Karpas-422 (cell line): ENCODE results near the gene TXNDC11. TPM values are rescaled to one million over a fixed set of nuclear protein-coding genes. Genes with fewer than 3 reads are reported as not detected.

Source experiments
- DNase-seq: peaks from one replicate; pipeline ENCODE4 v3.0.0-alpha.2; 2015
- H2AFZ ChIP-seq: fragments of 200-600 bp; sonication (generic); 2 replicates; pipeline ENCODE4 v1.6.1; 2014; ENCODE audit warnings: antibody characterized with exemption, low read length, mixed read lengths
- H3K27ac ChIP-seq: fragments of 200-600 bp; sonication (generic); 2 replicates; pipeline ENCODE4 v1.5.1; 2014; ENCODE audit warnings: mild to moderate bottlenecking, low read length, moderate library complexity
- H3K27me3 ChIP-seq: fragments of 200-600 bp; sonication (generic); 2 replicates; pipeline ENCODE4 v1.6.1; 2014; ENCODE audit warnings: low read length, mixed read lengths
- H3K36me3 ChIP-seq: fragments of 200-600 bp; sonication (generic); 2 replicates; pipeline ENCODE4 v1.6.1; 2014; ENCODE audit warnings: low read length, mixed read lengths; ENCODE audit not compliant: insufficient read depth
- H3K4me1 ChIP-seq: fragments of 200-600 bp; sonication (generic); 2 replicates; pipeline ENCODE4 v1.6.1; 2014; ENCODE audit warnings: mild to moderate bottlenecking, low read length, mixed read lengths
- H3K4me2 ChIP-seq: fragments of 200-600 bp; sonication (generic); 2 replicates; pipeline ENCODE4 v1.6.1; 2014; ENCODE audit warnings: low read length, low read depth, mild to moderate bottlenecking; ENCODE audit not compliant: poor library complexity, severe bottlenecking
- H3K4me3 ChIP-seq: fragments of 200-600 bp; sonication (generic); 2 replicates; pipeline ENCODE4 v1.5.1; 2014; ENCODE audit warnings: mild to moderate bottlenecking, antibody characterized with exemption, low read length, mixed read lengths
- H3K79me2 ChIP-seq: fragments of 200-600 bp; sonication (generic); 2 replicates; pipeline ENCODE4 v1.6.1; 2014; ENCODE audit warnings: mild to moderate bottlenecking, low read length, mixed read lengths
- H3K9ac ChIP-seq: fragments of 200-600 bp; sonication (generic); 2 replicates; pipeline ENCODE4 v1.6.0; 2014; ENCODE audit warnings: low read length
- H3K9me2 ChIP-seq: fragments of 200-600 bp; sonication (generic), shearing (Covaris generic); replicated peaks from 2 replicates; pipeline ENCODE4 v1.6.0; 2014; ENCODE audit warnings: mild to moderate bottlenecking, low read length, moderate library complexity; ENCODE audit not compliant: insufficient read depth
- H3K9me3 ChIP-seq: fragments of 300-700, 200-600 bp; sonication (generic); 2 replicates; pipeline ENCODE4 v1.6.1; 2014; ENCODE audit warnings: low read length, mixed read lengths
- H4K20me1 ChIP-seq: fragments of 200-600 bp; sonication (generic); 2 replicates; pipeline ENCODE4 v1.6.1; 2014; ENCODE audit warnings: mild to moderate bottlenecking, antibody characterized with exemption, low read length, low read depth; ENCODE audit not compliant: insufficient read depth
- total RNA-seq: library from RNA; depleted of rRNA; stranded (reverse); fragments of >200 nt; shearing (Covaris generic); gene quantifications from 2 replicates; pipeline ENCODE4 v1.2.3, GENCODE V29; 2014; ENCODE audit warnings: low replicate concordance

TXNDC11 gene
- total RNA-seq, 1 experiment from 2014 or later: 28.5 TPM

DNA sequence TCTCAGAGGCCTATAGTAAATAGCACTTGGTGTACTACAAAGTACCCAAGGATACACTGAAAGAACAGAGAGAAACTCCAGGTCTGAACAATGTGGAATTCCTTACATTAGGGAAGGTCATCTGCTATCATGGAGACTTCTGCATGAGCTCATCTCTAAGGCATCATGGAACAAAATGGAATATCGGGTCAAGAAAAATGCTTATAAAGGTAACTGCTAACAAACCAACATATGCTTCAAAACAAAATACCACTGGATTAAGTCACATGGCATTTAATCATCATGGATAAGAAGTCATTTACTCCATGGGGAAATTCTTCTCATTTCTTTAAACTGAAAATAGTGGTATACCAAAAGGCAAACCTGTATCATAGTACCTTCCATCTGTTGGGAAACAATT is 34.2 kb downstream of the TXNDC11 start:
- no peak for DNase-seq
- H3K27me3 ChIP-seq: no peaks in the 10 kb centered on the region
- H3K36me3 ChIP-seq: peaks cover 37% of the 10 kb centered on the region
- H3K4me2 ChIP-seq: no peak overlapping the region
- H2AFZ ChIP-seq: no peak overlapping the region
- no peaks in the 10 kb centered on the region for H4K20me1 ChIP-seq
- peaks cover 45% of the 10 kb centered on the region for H3K4me1 ChIP-seq
- no peaks in the 10 kb centered on the region for H3K9me3 ChIP-seq
- no peak overlapping the region for H3K9ac ChIP-seq
- H3K4me3 ChIP-seq: no peak overlapping the region
- H3K9me2 ChIP-seq: no peaks in the 10 kb centered on the region
- H3K79me2 ChIP-seq: peaks cover 53% of the 10 kb centered on the region
- peak overlapping the region; percentile 97; the same call in 1 of the 2 replicates for H3K27ac ChIP-seq

DNA sequence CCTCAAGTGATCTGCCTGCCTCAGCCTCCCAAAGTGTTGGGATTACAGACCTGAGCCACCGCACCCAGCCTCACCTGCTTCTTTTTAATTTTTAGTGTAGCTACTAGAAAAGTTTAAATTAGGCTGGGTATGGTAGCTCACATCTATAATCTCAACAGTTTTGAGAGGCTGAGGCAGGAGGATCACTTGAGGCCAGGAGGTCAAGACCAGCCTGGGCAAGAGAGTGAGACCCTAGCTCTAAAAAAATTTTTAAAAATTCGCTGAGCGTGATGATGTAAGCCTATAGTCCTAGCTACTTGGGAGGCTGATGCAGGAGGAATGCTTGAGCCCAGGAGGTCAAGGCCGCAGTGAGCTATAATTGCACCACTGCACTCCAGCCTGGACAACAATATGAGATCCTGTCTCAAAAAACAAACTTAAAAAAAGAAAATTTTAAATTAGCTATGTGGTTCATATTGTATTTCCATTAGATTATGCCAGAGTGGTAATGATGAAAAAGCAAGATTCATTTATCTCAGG is 34.9 kb downstream of the TXNDC11 start:
- H3K27ac ChIP-seq: peak overlapping the region; percentile 97
- no peak overlapping the region for H2AFZ ChIP-seq
- H4K20me1 ChIP-seq: no peaks in the 10 kb centered on the region
- H3K4me1 ChIP-seq: peaks cover 45% of the 10 kb centered on the region
- no peak overlapping the region for H3K4me3 ChIP-seq
- H3K9me3 ChIP-seq: no peaks in the 10 kb centered on the region
- peaks cover 56% of the 10 kb centered on the region for H3K79me2 ChIP-seq
- H3K4me2 ChIP-seq: no peak overlapping the region
- H3K9me2 ChIP-seq: no peaks in the 10 kb centered on the region
- DNase-seq: no peak
- no peak overlapping the region for H3K9ac ChIP-seq
- H3K27me3 ChIP-seq: no peaks in the 10 kb centered on the region
- peaks cover 37% of the 10 kb centered on the region for H3K36me3 ChIP-seq

DNA sequence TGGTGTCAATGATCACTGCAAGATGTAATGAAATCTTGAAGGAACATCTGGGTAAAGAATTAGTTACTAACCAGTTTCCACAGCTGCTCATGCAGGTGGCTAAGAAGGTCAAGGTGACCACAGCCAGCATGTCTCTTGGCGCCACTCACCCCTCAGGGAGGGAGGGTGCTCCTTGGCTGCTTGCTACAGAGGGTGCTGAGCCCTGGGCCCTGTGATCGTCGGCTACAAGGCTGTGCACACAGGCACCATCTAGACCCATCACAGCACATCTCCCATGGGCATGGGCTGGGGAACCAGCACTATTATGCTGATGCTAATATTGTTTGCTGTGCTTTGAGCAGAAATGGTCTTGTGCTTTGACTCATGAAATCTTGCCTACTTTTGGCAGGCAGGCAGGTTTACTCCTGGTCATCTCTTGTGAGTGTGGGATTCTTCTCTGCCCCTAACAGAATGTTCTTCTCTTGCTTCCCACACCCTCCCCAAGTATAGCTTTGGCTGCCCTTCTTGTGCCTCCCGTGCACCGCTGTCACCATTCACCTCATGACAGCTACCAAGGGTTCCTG is 36.4 kb downstream of the TXNDC11 start:
- Histone ChIP-seq H3K9me3 (no peaks in the 10 kb centered on the region), H3K4me1 (peaks cover 42% of the 10 kb centered on the region), H3K36me3 (peaks cover 42% of the 10 kb centered on the region), H3K9ac (peak overlapping the region; percentile 56), H3K9me2 (no peaks in the 10 kb centered on the region), H3K4me3 (peak overlapping the region; percentile 39), H3K79me2 (peaks cover 54% of the 10 kb centered on the region), H3K27ac (peak overlapping the region; percentile 97), H3K27me3 (no peaks in the 10 kb centered on the region), H3K4me2 (peak overlapping the region; percentile 78), H4K20me1 (no peaks in the 10 kb centered on the region), H2AFZ (no peak overlapping the region)
- DNase-seq: peak; percentile 83

GRCh38 chr16:11705311-11706025 is 37.2 kb downstream of the TXNDC11 start:
- H3K36me3 ChIP-seq: peaks cover 39% of the 10 kb centered on the region
- H3K9ac ChIP-seq: 0 out of 2 replicates have a peak overlapping the region, but pooled peaks have one; percentile 56
- H3K79me2 ChIP-seq: peaks cover 54% of the 10 kb centered on the region

GRCh38 chr16:11700264-11701029 is 42.2 kb downstream of the TXNDC11 start:
- no peak overlapping the region for H3K4me3 ChIP-seq
- no peak overlapping the region for H3K27ac ChIP-seq
- peaks cover 54% of the 10 kb centered on the region for H3K79me2 ChIP-seq
- H4K20me1 ChIP-seq: no peaks in the 10 kb centered on the region
- no peak overlapping the region for H2AFZ ChIP-seq
- H3K9me2 ChIP-seq: no peaks in the 10 kb centered on the region
- peaks cover 19% of the 10 kb centered on the region; the same call in 1 of the 2 replicates for H3K36me3 ChIP-seq
- no peaks in the 10 kb centered on the region for H3K27me3 ChIP-seq
- no peak overlapping the region for H3K9ac ChIP-seq
- no peak overlapping the region for H3K4me2 ChIP-seq
- no peaks in the 10 kb centered on the region for H3K9me3 ChIP-seq
- DNase-seq: no peak
- H3K4me1 ChIP-seq: peaks cover 17% of the 10 kb centered on the region

More at GRCh38 chr16:11705311-11706025, 37.2 kb downstream of the TXNDC11 start:
- H3K9me2 ChIP-seq: no peaks in the 10 kb centered on the region
- H3K27me3 ChIP-seq: no peaks in the 10 kb centered on the region
- peaks cover 36% of the 10 kb centered on the region for H3K4me1 ChIP-seq
- no peaks in the 10 kb centered on the region for H4K20me1 ChIP-seq
- H3K27ac ChIP-seq: peak overlapping the region; percentile 97
- H2AFZ ChIP-seq: no peak overlapping the region
- no peaks in the 10 kb centered on the region for H3K9me3 ChIP-seq
- H3K4me2 ChIP-seq: peak overlapping the region; percentile 78
- no peak overlapping the region; the same call in 1 of the 2 replicates for H3K4me3 ChIP-seq
- no peak for DNase-seq

DNA sequence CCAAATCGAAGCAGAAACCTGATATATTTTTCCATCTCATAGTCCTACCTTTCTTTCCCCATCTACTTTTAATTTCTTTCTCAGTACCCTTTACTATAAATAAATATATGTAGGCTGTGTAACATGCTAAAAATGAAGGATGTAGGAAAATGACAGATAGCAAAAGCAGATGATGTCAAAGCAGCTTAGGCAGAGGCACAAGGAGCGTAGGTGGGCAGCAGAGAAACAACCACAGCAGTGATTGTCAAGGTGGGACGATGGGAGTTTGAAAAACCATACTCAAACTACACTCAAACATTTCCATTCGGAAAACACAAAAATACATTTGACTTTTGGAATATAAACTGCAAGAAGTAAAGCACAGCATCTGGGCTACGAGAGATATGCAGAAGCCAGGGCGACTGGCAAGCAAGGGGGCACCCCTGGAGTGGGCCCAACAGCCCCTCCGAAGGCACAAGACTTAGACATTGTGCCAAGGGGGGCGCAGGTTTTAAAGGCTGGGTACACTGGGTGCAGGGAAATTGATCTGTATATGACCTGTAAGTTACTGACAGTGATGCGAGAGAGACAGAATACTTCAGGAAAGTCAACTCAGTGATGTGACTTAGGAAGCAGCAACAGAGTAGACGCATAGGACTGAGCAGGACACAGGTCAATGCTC is 43.3 kb downstream of the TXNDC11 start:
- no peak overlapping the region for H3K9ac ChIP-seq
- no peaks in the 10 kb centered on the region for H3K9me2 ChIP-seq
- no peak for DNase-seq
- no peaks in the 10 kb centered on the region for H4K20me1 ChIP-seq
- H3K36me3 ChIP-seq: peaks cover 22% of the 10 kb centered on the region; the same call in 1 of the 2 replicates
- H3K79me2 ChIP-seq: peaks cover 52% of the 10 kb centered on the region
- H3K27ac ChIP-seq: no peak overlapping the region
- peaks cover 7% of the 10 kb centered on the region for H3K4me1 ChIP-seq
- no peak overlapping the region for H2AFZ ChIP-seq
- H3K4me2 ChIP-seq: no peak overlapping the region
- H3K27me3 ChIP-seq: no peaks in the 10 kb centered on the region
- no peak overlapping the region for H3K4me3 ChIP-seq
- no peaks in the 10 kb centered on the region for H3K9me3 ChIP-seq

DNA sequence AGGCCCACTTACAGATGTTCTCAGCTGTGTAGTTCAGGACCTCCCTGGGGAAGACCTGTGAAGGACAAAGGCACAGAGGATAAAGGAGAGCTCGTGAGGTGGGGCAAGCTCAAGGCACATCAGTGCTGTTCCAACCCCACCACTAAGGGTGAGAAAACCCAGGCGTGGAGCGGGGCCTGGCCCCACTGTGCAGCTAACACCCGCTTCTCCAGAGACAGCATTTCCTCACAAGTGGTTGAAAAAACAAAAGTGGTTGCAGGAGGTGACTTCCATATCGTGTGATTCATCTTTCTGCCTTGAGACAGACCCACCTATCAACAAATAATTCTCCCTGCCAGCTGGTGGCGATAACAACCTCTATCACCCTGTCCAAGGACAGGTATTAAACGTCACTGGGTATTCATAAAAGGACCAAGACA is 44.4 kb downstream of the TXNDC11 start:
- no peaks in the 10 kb centered on the region for H3K27me3 ChIP-seq

More for the DNA sequence above, 44.4 kb downstream of the TXNDC11 start:
- H3K79me2 ChIP-seq: peaks cover 42% of the 10 kb centered on the region
- no peak overlapping the region for H3K27ac ChIP-seq
- H3K4me1 ChIP-seq: peaks cover 4% of the 10 kb centered on the region; the same call in 1 of the 2 replicates
- H3K4me2 ChIP-seq: no peak overlapping the region
- no peaks in the 10 kb centered on the region for H3K9me3 ChIP-seq
- H2AFZ ChIP-seq: no peak overlapping the region
- H3K36me3 ChIP-seq: peaks cover 22% of the 10 kb centered on the region; the same call in 1 of the 2 replicates
- H4K20me1 ChIP-seq: no peaks in the 10 kb centered on the region
- no peak for DNase-seq
- H3K4me3 ChIP-seq: no peak overlapping the region
- no peak overlapping the region for H3K9ac ChIP-seq
- H3K9me2 ChIP-seq: no peaks in the 10 kb centered on the region
